Measurements from ENCODE around the gene SCTR.

Gene SCTR

DNA sequence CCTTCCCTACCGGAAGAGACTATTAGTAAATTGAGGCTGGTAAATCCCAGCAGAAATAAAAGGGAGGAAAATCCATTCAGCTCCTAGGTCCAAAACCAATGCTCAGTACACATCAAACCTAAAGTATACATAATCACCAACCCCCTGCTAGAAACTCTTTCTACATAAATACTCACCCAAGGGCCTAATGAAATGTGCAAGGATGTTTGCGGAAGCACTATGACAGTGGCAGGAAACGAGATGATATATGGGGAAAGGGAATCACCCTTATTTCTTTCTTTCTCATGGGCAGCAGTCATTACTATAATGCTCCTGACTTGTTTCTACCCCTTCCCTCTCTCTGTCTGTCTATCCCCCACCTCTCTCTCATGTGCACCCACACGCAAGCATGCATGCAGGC, 1.3 kb upstream of the SCTR start:
- no peak for TF ChIP-seq CTCF (IDR thresholded peaks at IDR 0.05; ENCODE audit: low read depth, low read length)
- DNase-seq (ENCODE audit: extremely low read depth, low read depth): no peak

DNA sequence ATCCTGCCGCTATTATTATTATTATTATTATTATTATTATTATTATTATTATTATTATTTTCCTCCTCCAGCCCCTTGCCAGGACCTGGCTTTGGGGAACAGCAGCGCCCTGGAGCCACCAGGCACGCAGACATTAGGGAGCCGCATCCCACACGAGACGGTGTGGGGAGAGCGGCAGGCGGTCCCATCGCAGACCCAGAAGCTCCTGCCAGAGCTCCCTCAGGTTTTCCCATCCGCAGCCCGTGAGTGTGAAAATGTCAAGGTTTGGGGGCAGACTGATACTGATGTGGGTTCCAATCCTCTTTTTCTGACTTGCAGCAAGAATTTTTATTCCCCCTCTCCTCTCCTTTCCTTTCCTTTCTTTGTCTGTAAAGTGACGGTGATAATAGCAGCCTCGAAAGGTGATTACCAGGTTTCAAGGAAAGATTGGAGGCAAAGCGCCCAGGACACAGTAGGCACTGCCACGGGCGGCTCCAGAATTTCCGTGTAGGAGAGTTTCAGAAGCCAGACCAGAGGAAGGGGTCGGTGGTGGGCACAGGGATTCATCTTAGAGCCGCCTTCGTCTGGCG, 816 bp downstream of the SCTR start:
- TF ChIP-seq CTCF (IDR thresholded peaks at IDR 0.05; ENCODE audit: low read depth, low read length): no peak
- no peak for DNase-seq (ENCODE audit: extremely low read depth, low read depth)

- no peak for TF ChIP-seq CTCF (IDR thresholded peaks at IDR 0.05; ENCODE audit: low read depth, low read length)
- no peak for DNase-seq (ENCODE audit: extremely low read depth, low read depth)
These were observed 1.6 kb downstream of the SCTR start for GRCh38 chr2:119522671-119523070.

GRCh38 chr2:119521433-119522050, 2.7 kb downstream of the SCTR start:
- TF ChIP-seq CTCF (IDR thresholded peaks at IDR 0.05; ENCODE audit: low read depth, low read length): no peak
- no peak for DNase-seq (ENCODE audit: extremely low read depth, low read depth)

GRCh38 chr2:119520696-119521432, 3.4 kb downstream of the SCTR start:
- DNase-seq (ENCODE audit: extremely low read depth, low read depth): no peak
- no peak for TF ChIP-seq CTCF (IDR thresholded peaks at IDR 0.05; ENCODE audit: low read depth, low read length)

DNA sequence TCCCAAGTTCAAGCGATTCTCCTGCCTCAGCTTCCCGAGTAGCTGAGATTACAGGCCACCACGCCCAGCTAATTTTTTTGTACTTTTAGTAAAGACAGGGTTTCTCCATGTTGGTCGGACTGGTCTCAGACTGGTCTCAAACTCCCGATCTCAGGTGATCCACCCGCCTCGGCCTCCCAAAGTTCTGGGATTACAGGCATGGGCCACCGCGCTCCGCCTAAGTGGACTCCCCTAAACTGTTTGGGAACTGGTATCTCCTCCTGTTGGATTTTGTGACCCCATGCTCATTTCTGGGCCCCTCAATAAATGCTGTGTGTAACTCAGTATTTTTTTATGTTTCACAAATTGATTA, 5.2 kb downstream of the SCTR start:
- no peak for DNase-seq (ENCODE audit: extremely low read depth, low read depth)
- TF ChIP-seq CTCF (IDR thresholded peaks at IDR 0.05; ENCODE audit: low read depth, low read length): no peak

DNA sequence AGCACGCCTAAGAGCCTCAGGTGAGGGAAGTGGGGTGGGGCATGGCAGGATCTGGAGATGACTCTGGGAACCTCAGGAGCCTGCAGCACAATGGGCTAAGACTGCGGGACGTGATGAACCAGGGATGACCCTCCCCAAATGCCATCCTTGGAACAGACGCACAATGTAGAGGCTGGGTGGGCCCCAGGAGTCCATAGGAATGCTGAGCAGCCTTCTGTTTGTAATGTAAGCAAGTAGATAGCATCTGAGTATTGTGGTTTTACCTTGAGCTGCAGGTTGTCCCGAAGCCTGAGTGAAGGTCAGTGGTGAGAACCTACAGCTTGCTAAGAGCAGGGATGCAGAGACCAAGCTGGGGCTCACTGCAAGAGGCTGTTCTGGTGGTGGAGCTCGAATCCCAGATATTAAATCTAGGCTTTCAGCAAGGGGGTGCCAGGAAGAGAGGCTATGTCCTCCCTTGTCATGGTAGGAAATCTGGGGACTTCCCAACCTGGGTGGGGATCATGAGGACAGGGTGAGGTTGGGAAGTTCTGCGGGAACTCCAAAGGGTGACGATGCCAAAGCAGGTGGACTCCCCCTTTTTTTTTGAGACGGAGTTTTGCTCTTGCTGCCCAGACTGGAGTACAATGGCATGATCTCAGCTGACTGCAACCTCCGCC, 5.8 kb downstream of the SCTR start:
- TF ChIP-seq CTCF (IDR thresholded peaks at IDR 0.05; ENCODE audit: low read depth, low read length): no peak
- DNase-seq (ENCODE audit: extremely low read depth, low read depth): no peak
